Measurements from ENCODE around the gene ADCY10. TPM values are rescaled to one million over a fixed set of nuclear protein-coding genes. Genes with fewer than 3 reads are reported as not detected.
"Not testable (repeated sequence)": the region's sequence is repeated elsewhere in the genome, so short reads cannot be mapped to it uniquely, and the experiment has no call there.

Gene ADCY10
- total RNA-seq, 1 experiment from 2014 or later = 0.46 TPM

GRCh38 chr1:167832693-167833092 is 81.2 kb downstream of the ADCY10 start:
- Histone ChIP-seq H3K4me3 (no peak overlapping the region), H3F3A (ENCODE audit: insufficient read depth, low read depth) (no peaks in the 10 kb centered on the region), H4K20me1 (ENCODE audit: insufficient read depth) (no peaks in the 10 kb centered on the region), H3K27me3 (ENCODE audit: insufficient read depth, low read depth) (no peaks in the 10 kb centered on the region), H3K4me1 (replicated peaks; ENCODE audit: insufficient read depth) (peaks cover 18% of the 10 kb centered on the region), H3K9me2 (ENCODE audit: insufficient read depth) (no peaks in the 10 kb centered on the region; the same call in 1 of the 2 replicates), H2AFZ (no peak overlapping the region), H3K4me2 (no peak overlapping the region), H3K9me3 (ENCODE audit: insufficient read depth, low read depth) (no peaks in the 10 kb centered on the region), H3K79me2 (ENCODE audit: low read depth) (no peaks in the 10 kb centered on the region), H3K36me3 (ENCODE audit: low read depth) (no peaks in the 10 kb centered on the region), H3K27ac (no peak overlapping the region)
- CTCF ChIA-PET = interaction anchor here (0.7 kb wide), 1 partner anchor 48 kb away, joined by 3 read pairs; no protein-coding TSS in a partner anchor
- no peak for DNase-seq
- no peak for TF ChIP-seq CTCF (conservative IDR thresholded peaks at IDR 0.05)
- no peak for TF ChIP-seq EZH2 (IDR thresholded peaks at IDR 0.05; ENCODE audit: low read depth)
- no TSS peak for BruUV-seq (replicated peaks)
- POLR2A ChIA-PET (ENCODE audit: unreplicated experiment) = no interaction called here
- intact Hi-C loops (cut with micrococcal nuclease; ENCODE audit: unreplicated experiment) = no loop called here

- H3K9me3 ChIP-seq (ENCODE audit: insufficient read depth, low read depth); POLR2A ChIA-PET (ENCODE audit: unreplicated experiment); intact Hi-C loops (cut with micrococcal nuclease; ENCODE audit: unreplicated experiment); H2AFZ ChIP-seq; H3K79me2 ChIP-seq (ENCODE audit: low read depth); H4K20me1 ChIP-seq (ENCODE audit: insufficient read depth); DNase-seq; H3K27ac ChIP-seq; H3K36me3 ChIP-seq (ENCODE audit: low read depth); H3K4me3 ChIP-seq; H3K9me2 ChIP-seq (ENCODE audit: insufficient read depth); H3K27me3 ChIP-seq (ENCODE audit: insufficient read depth, low read depth); BruUV-seq (replicated peaks); H3F3A ChIP-seq (ENCODE audit: insufficient read depth, low read depth): not testable (repeated sequence)
- CTCF ChIA-PET = interaction anchor here (0.6 kb wide), 1 partner anchor 114 kb away, joined by 4 read pairs; no protein-coding TSS in a partner anchor
- peaks cover 18% of the 10 kb centered on the region for H3K4me1 ChIP-seq (replicated peaks; ENCODE audit: insufficient read depth)
- H3K4me2 ChIP-seq = 0 out of 2 replicates have a peak overlapping the region, but pooled peaks have one; percentile 23
Measured at GRCh38 chr1:167830668-167831067, 83.3 kb downstream of the ADCY10 start.

GRCh38 chr1:167829868-167830267 is 84.1 kb downstream of the ADCY10 start:
- Histone ChIP-seq H3K4me2 (peak overlapping the region; percentile 23; the same call in 1 of the 2 replicates), H3K27me3 (ENCODE audit: insufficient read depth, low read depth) (no peaks in the 10 kb centered on the region), H3F3A (ENCODE audit: insufficient read depth, low read depth) (no peaks in the 10 kb centered on the region), H3K4me1 (replicated peaks; ENCODE audit: insufficient read depth) (peaks cover 18% of the 10 kb centered on the region), H3K9me2 (ENCODE audit: insufficient read depth) (no peaks in the 10 kb centered on the region; the same call in 1 of the 2 replicates), H3K27ac (no peak overlapping the region), H3K79me2 (ENCODE audit: low read depth) (no peaks in the 10 kb centered on the region), H4K20me1 (ENCODE audit: insufficient read depth) (no peaks in the 10 kb centered on the region), H2AFZ (no peak overlapping the region), H3K36me3 (ENCODE audit: low read depth) (no peaks in the 10 kb centered on the region), H3K4me3 (no peak overlapping the region), H3K9me3 (ENCODE audit: insufficient read depth, low read depth) (no peaks in the 10 kb centered on the region)
- no peak for DNase-seq
- TF ChIP-seq EZH2 (IDR thresholded peaks at IDR 0.05; ENCODE audit: low read depth) (no peak), CTCF (conservative IDR thresholded peaks at IDR 0.05) (no peak)
- no TSS peak for BruUV-seq (replicated peaks)
- intact Hi-C loops (cut with micrococcal nuclease; ENCODE audit: unreplicated experiment) = no loop called here
- ChIA-PET CTCF (no interaction called here), POLR2A (ENCODE audit: unreplicated experiment) (interaction anchor here (0.6 to 0.9 kb wide), 2 partner anchors 9 to 102 kb away, joined by 4 to 5 read pairs; no protein-coding TSS in a partner anchor)

- Histone ChIP-seq H2AFZ (no peak overlapping the region), H3K4me1 (replicated peaks; ENCODE audit: insufficient read depth) (peaks cover 31% of the 10 kb centered on the region), H3K4me2 (no peak overlapping the region), H3K9me3 (ENCODE audit: insufficient read depth, low read depth) (no peaks in the 10 kb centered on the region), H3K4me3 (no peak overlapping the region), H3K79me2 (ENCODE audit: low read depth) (no peaks in the 10 kb centered on the region), H3K9me2 (ENCODE audit: insufficient read depth) (no peaks in the 10 kb centered on the region; the same call in 1 of the 2 replicates), H3K27me3 (ENCODE audit: insufficient read depth, low read depth) (no peaks in the 10 kb centered on the region), H4K20me1 (ENCODE audit: insufficient read depth) (no peaks in the 10 kb centered on the region), H3F3A (ENCODE audit: insufficient read depth, low read depth) (no peaks in the 10 kb centered on the region), H3K27ac (no peak overlapping the region), H3K36me3 (ENCODE audit: low read depth) (no peaks in the 10 kb centered on the region)
- ChIA-PET CTCF (no interaction called here), POLR2A (ENCODE audit: unreplicated experiment) (interaction anchor here (0.7 kb wide), 1 partner anchor 226 kb away, joined by 6 read pairs; no protein-coding TSS in a partner anchor)
- intact Hi-C loops (cut with micrococcal nuclease; ENCODE audit: unreplicated experiment) = no loop called here
- DNase-seq = no peak
- no TSS peak for BruUV-seq (replicated peaks)
- TF ChIP-seq CTCF (conservative IDR thresholded peaks at IDR 0.05) = no peak
- TF ChIP-seq EZH2 (IDR thresholded peaks at IDR 0.05; ENCODE audit: low read depth) = no peak
Measured at GRCh38 chr1:167826127-167826526, 87.8 kb downstream of the ADCY10 start.
